AG09319 (cell line): ENCODE measurements around the gene STEAP1B.

Experiments used
- DNase-seq: peaks from one replicate; pipeline ENCODE4 v3.0.0-alpha.2; 2010; ENCODE audit warnings: low read depth; ENCODE audit errors: extremely low read depth
- CTCF ChIP-seq: IDR thresholded peaks from 2 replicates; pipeline ENCODE4 v1.5.1; 2011; ENCODE audit warnings: low read depth, mild to moderate bottlenecking, inconsistent platforms, low read length, moderate library complexity

The STEAP1B gene

GRCh38 chr7:22400150-22400814 is 99.7 kb downstream of the STEAP1B start:
- no peak for DNase-seq
- no peak for TF ChIP-seq CTCF

GRCh38 chr7:22399546-22399945 is 100.4 kb downstream of the STEAP1B start:
- no peak for DNase-seq
- no peak for TF ChIP-seq CTCF

GRCh38 chr7:22399091-22399490 is 100.9 kb downstream of the STEAP1B start:
- DNase-seq, result no peak
- no peak for TF ChIP-seq CTCF

GRCh38 chr7:22397981-22398380 is 102.0 kb downstream of the STEAP1B start:
- no peak for DNase-seq
- TF ChIP-seq CTCF, result no peak

GRCh38 chr7:22395222-22395621 is 104.8 kb downstream of the STEAP1B start:
- no peak for TF ChIP-seq CTCF
- DNase-seq, result no peak

- no peak for TF ChIP-seq CTCF
- no peak for DNase-seq
These were observed 105.2 kb downstream of the STEAP1B start for GRCh38 chr7:22394739-22395138.

GRCh38 chr7:22393913-22394729 is 105.9 kb downstream of the STEAP1B start:
- peak; percentile 30 for DNase-seq
- no peak for TF ChIP-seq CTCF
